ENCODE data around the gene LCN12.

Gene LCN12

DNA sequence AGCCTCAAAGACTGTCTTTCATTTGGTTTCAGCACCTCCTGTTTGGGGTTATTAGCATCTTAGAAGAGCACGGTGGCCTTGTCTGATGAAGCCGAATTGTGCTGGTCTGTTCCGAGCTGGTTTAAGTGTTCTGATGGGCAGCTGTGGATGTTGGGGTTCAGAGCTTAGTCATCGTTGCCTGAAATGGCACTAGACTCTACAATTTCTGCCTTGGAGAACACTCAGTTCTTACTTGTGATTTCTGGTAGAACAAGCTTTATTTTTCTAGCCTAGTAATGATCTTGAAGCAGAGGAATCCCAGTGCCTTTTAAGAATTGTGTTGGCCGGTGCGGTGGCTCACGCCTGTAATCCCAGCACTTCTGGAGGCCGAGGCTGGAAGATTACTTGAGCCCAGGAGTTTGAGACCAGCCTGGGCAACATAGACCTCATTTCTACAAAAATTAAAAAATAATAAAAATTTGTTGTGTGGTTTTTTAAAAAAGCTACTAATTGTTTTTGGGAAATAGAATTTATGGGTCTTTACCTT lies 15.4 kb upstream of the LCN12 start:
- Histone ChIP-seq H3K4me3 (ENCODE audit: low read depth, low read length) (no peak overlapping the region), H3K9me3 (ENCODE audit: control insufficient read depth, low read length) (no peaks in the 10 kb centered on the region), H3K27ac (no peak overlapping the region), H3K4me1 (no peaks in the 10 kb centered on the region), H3K36me3 (ENCODE audit: control insufficient read depth, insufficient read depth, low read length) (no peaks in the 10 kb centered on the region), H2AFZ (no peak overlapping the region), H3K27me3 (ENCODE audit: control insufficient read depth, insufficient read depth, low read length) (no peaks in the 10 kb centered on the region), H3K9ac (no peak overlapping the region), H3K79me2 (no peaks in the 10 kb centered on the region), H3K4me2 (ENCODE audit: low read length) (no peak overlapping the region)
- TF ChIP-seq, protein P1, sequence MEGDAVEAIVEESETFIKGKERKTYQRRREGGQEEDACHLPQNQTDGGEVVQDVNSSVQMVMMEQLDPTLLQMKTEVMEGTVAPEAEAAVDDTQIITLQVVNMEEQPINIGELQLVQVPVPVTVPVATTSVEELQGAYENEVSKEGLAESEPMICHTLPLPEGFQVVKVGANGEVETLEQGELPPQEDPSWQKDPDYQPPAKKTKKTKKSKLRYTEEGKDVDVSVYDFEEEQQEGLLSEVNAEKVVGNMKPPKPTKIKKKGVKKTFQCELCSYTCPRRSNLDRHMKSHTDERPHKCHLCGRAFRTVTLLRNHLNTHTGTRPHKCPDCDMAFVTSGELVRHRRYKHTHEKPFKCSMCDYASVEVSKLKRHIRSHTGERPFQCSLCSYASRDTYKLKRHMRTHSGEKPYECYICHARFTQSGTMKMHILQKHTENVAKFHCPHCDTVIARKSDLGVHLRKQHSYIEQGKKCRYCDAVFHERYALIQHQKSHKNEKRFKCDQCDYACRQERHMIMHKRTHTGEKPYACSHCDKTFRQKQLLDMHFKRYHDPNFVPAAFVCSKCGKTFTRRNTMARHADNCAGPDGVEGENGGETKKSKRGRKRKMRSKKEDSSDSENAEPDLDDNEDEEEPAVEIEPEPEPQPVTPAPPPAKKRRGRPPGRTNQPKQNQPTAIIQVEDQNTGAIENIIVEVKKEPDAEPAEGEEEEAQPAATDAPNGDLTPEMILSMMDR (IDR thresholded peaks at IDR 0.05), result no peak

DNA sequence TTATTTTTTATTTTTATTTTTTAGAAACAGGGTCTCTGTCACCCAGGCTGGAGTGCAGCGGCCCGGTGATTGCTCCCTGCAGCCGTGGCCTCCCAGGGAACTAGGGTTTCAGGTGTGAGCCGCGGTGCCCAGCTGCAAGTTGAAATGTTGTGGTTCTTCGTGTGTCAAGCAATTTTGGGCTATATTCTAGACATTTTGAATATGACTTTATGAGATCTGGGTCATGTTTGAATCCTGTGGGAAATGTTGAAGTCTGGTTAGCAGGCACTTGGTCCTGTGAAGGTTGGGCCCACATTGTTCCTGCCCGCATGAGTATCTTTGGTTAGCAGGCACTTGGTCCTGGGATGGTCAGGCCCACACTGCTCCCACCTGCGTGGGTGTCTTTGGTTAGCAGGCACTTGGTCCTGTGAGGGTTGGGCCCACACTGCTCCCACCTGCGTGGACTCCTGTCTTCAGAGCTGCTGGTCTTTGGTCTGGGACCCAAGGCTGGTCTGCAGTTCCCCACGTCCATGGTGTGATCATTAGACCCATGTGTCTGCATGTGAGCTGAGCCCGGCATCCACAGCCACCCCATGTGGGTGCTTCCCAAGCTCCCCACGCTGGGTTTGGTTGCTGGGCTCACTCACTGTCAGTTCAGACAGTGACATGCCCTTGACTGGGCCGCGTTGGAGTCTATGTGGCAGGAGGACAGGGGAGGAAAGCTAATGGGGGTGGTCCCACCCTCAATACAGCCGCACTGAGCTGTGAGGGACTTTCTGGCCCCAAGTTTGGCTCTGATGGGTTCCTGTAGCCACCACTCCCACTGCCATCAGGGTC lies 14.7 kb upstream of the LCN12 start:
- Histone ChIP-seq H3K4me1 (no peaks in the 10 kb centered on the region), H3K9ac (no peak overlapping the region), H3K27me3 (ENCODE audit: control insufficient read depth, insufficient read depth, low read length) (no peaks in the 10 kb centered on the region), H3K4me2 (ENCODE audit: low read length) (no peak overlapping the region), H3K36me3 (ENCODE audit: control insufficient read depth, insufficient read depth, low read length) (no peaks in the 10 kb centered on the region), H2AFZ (no peak overlapping the region), H3K27ac (no peak overlapping the region), H3K4me3 (ENCODE audit: low read depth, low read length) (no peak overlapping the region), H3K79me2 (no peaks in the 10 kb centered on the region), H3K9me3 (ENCODE audit: control insufficient read depth, low read length) (no peaks in the 10 kb centered on the region)
- TF ChIP-seq, protein P1 (IDR thresholded peaks at IDR 0.05), result no peak

DNA sequence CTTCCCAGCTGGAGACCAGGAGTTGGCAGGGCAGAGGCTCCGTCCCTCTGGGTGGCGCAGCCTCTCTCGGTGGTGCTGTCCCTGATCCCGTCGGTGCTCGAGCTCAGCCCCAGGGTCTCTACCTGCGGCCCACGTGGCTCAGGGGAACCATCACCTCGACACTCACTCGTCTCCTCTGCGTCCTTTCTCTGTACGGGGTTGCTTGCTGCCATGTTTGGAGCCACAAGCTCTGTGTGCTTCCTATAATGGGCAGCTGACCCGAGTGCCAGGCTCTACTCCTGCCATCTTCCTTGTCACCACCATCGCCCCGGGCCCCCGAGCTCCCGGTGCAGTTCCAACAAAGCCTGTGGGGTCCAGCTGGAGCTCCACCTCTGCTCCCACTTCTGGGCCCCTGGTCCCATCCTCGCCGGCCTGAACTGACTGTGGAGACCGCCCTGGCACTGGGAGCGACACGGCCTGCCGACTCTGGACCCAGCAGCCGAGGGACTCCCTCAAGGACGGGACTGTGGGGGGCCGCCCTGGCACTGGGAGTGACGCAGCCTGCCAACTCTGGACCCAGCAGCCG lies 12.6 kb upstream of the LCN12 start:
- Histone ChIP-seq H3K27ac (no peak overlapping the region), H2AFZ (no peak overlapping the region), H3K9me3 (ENCODE audit: control insufficient read depth, low read length) (no peaks in the 10 kb centered on the region), H3K4me3 (ENCODE audit: low read depth, low read length) (no peak overlapping the region), H3K4me1 (peaks cover 3% of the 10 kb centered on the region), H3K79me2 (no peaks in the 10 kb centered on the region), H3K9ac (no peak overlapping the region), H3K4me2 (ENCODE audit: low read length) (no peak overlapping the region), H3K36me3 (ENCODE audit: control insufficient read depth, insufficient read depth, low read length) (no peaks in the 10 kb centered on the region), H3K27me3 (ENCODE audit: control insufficient read depth, insufficient read depth, low read length) (no peaks in the 10 kb centered on the region)
- TF ChIP-seq, protein P1 (IDR thresholded peaks at IDR 0.05), result no peak

DNA sequence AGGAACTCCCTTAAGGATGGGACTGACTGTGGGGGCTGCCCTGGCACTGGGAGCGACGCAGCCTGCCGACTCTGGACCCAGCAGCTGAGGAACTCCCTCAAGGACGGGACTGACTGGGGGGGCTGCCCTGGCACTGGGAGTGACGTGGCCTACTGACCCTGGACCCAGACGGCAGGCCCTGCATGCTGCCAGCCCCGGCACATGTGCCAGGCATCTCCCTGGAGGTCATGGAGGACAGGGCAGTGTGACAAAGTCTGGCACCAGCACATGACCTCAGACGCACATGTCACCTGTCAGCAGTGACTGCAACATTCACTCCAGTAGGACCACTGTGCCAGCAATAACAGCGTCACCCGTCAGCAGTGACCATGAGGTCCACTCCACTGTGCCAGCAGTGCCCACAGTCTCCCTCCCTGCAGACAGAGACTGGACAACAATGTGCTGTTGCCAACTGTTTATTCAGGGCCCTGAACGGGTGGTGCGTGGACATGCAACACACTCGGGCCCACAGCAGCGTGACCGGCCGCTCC lies 12.0 kb upstream of the LCN12 start:
- Histone ChIP-seq H3K4me3 (ENCODE audit: low read depth, low read length) (no peak overlapping the region), H3K9me3 (ENCODE audit: control insufficient read depth, low read length) (no peaks in the 10 kb centered on the region), H3K4me1 (peaks cover 3% of the 10 kb centered on the region), H2AFZ (no peak overlapping the region), H3K27ac (no peak overlapping the region), H3K9ac (no peak overlapping the region), H3K27me3 (ENCODE audit: control insufficient read depth, insufficient read depth, low read length) (no peaks in the 10 kb centered on the region), H3K36me3 (ENCODE audit: control insufficient read depth, insufficient read depth, low read length) (no peaks in the 10 kb centered on the region), H3K4me2 (ENCODE audit: low read length) (no peak overlapping the region), H3K79me2 (no peaks in the 10 kb centered on the region)
- TF ChIP-seq, protein P1 (IDR thresholded peaks at IDR 0.05), result no peak

Measured in parathyroid adenoma (tissue), 2 donors.